ENCODE data around the gene METTL5.

DNA sequence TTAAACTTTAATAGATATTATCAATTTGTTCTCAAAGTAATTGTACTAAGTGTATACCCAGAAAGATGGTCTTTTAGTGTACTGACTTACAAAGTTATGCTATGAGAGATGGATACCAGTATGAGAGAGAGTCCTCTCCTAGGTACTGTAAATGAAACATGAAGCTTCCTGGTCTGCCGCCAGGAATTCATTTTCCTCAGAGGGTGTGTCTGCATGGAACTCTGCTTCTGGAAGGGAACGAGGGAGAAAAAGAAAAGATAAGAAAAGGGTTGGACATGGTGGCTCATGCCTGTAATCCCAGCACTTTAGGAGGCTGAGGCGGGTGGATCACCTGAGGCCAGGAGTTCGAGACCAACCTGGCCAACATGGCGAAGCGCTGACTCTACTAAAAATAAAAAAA lies 28.3 kb downstream of the METTL5 start:
- TF ChIP-seq, protein P1, sequence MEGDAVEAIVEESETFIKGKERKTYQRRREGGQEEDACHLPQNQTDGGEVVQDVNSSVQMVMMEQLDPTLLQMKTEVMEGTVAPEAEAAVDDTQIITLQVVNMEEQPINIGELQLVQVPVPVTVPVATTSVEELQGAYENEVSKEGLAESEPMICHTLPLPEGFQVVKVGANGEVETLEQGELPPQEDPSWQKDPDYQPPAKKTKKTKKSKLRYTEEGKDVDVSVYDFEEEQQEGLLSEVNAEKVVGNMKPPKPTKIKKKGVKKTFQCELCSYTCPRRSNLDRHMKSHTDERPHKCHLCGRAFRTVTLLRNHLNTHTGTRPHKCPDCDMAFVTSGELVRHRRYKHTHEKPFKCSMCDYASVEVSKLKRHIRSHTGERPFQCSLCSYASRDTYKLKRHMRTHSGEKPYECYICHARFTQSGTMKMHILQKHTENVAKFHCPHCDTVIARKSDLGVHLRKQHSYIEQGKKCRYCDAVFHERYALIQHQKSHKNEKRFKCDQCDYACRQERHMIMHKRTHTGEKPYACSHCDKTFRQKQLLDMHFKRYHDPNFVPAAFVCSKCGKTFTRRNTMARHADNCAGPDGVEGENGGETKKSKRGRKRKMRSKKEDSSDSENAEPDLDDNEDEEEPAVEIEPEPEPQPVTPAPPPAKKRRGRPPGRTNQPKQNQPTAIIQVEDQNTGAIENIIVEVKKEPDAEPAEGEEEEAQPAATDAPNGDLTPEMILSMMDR (conservative IDR thresholded peaks at IDR 0.05; ENCODE audit: low read depth, low read length) = no peak
- no peak for TF ChIP-seq EZH2 (IDR thresholded peaks at IDR 0.05; ENCODE audit: borderline replicate concordance, low read depth, low read length, poor library complexity, severe bottlenecking)

Measured in A673 (cell line).